EH (cell line): ENCODE results near the gene KCNJ3.
A peak's percentile ranks its signal among the peaks of the same experiment; 100 is the strongest.

Experiments used
- DNase-seq: peaks from one replicate; pipeline ENCODE4 v3.0.0-alpha.2; 2015; ENCODE audit warnings: low read depth

Gene KCNJ3

GRCh38 chr2:154706660-154707059 lies 8.2 kb downstream of the KCNJ3 start:
- no peak for DNase-seq

GRCh38 chr2:154707994-154708575 lies 9.6 kb downstream of the KCNJ3 start:
- no peak for DNase-seq

- DNase-seq = no peak
Measured at GRCh38 chr2:154709215-154709614, 10.7 kb downstream of the KCNJ3 start.

GRCh38 chr2:154710078-154710477 lies 11.6 kb downstream of the KCNJ3 start:
- no peak for DNase-seq

GRCh38 chr2:154710685-154711084 lies 12.2 kb downstream of the KCNJ3 start:
- no peak for DNase-seq

GRCh38 chr2:154713675-154714074 lies 15.2 kb downstream of the KCNJ3 start:
- no peak for DNase-seq

- peak; percentile 15 for DNase-seq
Measured at GRCh38 chr2:154720651-154721050, 22.2 kb downstream of the KCNJ3 start.

GRCh38 chr2:154724194-154724797 lies 25.8 kb downstream of the KCNJ3 start:
- DNase-seq = no peak

- DNase-seq = no peak
Measured at GRCh38 chr2:154740361-154740760, 41.9 kb downstream of the KCNJ3 start.

- DNase-seq = no peak
Measured at GRCh38 chr2:154758871-154759270, 60.4 kb downstream of the KCNJ3 start.

GRCh38 chr2:154762638-154763037 lies 64.1 kb downstream of the KCNJ3 start:
- DNase-seq = no peak

GRCh38 chr2:154771664-154772284 lies 73.3 kb downstream of the KCNJ3 start:
- DNase-seq = no peak

GRCh38 chr2:154776825-154777224 lies 78.3 kb downstream of the KCNJ3 start:
- DNase-seq = no peak

GRCh38 chr2:154794406-154794805 lies 95.9 kb downstream of the KCNJ3 start:
- DNase-seq = no peak

GRCh38 chr2:154795651-154796050 lies 97.2 kb downstream of the KCNJ3 start:
- DNase-seq = no peak

- DNase-seq = no peak
Measured at GRCh38 chr2:154804451-154804850, 106.0 kb downstream of the KCNJ3 start.

- DNase-seq = no peak
Measured at GRCh38 chr2:154813636-154814035, 115.1 kb downstream of the KCNJ3 start.

GRCh38 chr2:154814856-154815255 lies 116.4 kb downstream of the KCNJ3 start:
- no peak for DNase-seq

- DNase-seq = no peak
Measured at GRCh38 chr2:154825358-154825757, 126.9 kb downstream of the KCNJ3 start.

GRCh38 chr2:154826827-154827226 lies 128.3 kb downstream of the KCNJ3 start:
- DNase-seq = no peak

- no peak for DNase-seq
Measured at GRCh38 chr2:154827286-154827685, 128.8 kb downstream of the KCNJ3 start.

GRCh38 chr2:154832711-154833110 lies 134.2 kb downstream of the KCNJ3 start:
- DNase-seq = no peak

GRCh38 chr2:154836632-154837031 lies 138.1 kb downstream of the KCNJ3 start:
- DNase-seq = no peak

GRCh38 chr2:154837035-154837434 lies 138.5 kb downstream of the KCNJ3 start:
- no peak for DNase-seq
